NCI-H2029 (cell line): Measurements from ENCODE around the gene ZNF438.

Experiments used
- DNase-seq: peaks from one replicate; lab custom pipeline; 2025; lab: John Stamatoyannopoulos, UW

Gene ZNF438

DNA sequence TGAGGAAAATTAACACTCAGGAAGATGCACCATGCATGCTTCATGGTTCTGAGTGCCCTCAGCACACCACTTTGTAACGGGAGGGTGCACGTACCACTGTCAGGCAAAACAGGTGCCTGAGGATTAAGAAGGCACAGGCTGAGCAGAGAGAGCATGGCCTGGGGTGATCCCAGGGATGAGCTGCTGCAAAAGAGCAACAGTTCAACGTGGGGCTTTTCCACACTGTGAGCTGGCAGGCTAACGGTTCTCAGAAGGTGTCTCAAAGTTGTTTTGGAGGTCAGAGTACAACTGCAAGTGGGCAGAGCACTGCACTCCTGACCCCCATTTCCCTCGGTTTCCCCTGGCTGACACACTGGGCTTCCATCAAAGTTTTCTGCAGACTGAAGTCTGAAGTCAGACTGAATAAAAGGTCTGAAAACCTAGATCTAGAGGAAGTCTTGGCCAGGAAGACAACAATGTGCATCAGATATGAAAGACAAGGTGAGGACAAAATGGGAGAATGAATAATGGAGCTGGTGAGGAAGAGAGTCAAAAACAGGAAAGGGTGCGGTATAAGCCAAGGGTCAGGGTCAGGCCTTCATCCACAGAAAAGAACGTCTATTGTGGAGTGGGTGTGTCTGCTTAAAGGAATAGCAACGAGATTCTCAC is 20.5 kb downstream of the ZNF438 start:
- DNase-seq = no peak

DNA sequence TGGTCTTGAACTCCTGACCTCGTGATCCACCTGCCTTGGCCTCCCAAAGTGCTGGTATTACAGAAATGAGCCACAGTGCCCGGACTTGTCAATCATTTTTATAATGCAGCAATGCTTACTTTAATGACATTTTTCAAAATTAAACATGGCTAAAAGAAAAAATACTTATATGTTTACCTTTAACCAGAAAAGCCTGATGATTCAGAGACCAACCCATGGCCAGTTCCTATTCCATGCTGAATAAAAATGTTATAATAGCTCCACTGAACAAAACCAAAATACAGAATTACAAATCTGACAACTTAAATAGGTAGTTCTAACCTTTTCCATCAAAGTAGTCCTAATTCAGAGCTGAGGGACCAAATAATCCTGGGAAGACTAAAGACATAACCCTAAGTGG is 21.6 kb downstream of the ZNF438 start:
- DNase-seq = no peak

DNA sequence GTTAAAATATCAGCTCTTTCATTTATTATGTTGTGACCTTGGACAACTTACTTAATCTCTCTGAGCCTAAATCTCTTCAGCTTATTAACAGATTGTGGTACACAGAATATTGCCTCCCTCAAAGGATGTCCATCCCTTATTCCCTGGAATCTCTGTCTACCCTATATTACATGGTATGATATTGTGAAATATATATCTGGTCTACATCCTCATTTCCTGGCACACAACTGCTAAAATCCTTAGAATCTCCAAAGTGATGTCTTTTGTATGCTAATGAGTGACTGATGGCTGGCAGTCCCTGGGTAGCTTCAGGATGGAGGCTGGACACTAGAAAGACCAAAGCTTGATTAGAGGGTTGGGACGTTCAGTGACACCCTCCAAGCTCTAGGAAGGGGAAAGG is 25.8 kb downstream of the ZNF438 start:
- DNase-seq = no peak

DNA sequence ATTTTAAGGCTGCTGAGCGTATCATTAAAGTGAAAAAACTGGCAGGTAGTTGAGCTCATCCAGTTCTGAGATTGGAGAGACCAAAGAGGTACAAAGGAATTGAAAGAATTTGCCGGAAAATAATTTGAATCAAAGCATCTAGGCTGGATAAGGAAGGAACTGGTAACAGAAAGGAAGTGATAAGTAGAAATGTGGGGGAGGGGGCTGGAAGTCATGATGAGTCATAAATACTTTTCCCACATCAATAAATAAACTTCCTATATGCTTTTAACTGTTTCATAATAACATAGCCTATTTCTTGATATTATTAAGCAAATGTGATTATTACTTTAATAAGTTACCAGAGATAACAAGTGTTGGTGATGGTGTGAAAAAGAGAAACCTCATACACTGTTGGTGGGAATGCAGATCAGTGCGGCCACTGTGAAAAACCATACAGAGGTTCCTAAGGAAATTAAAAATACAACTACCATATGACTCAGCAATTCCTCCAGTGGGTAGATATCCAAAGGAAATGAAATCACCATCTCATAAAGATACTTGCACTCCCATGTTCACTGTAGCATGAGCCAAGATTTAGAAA is 27.0 kb downstream of the ZNF438 start:
- DNase-seq = no peak

DNA sequence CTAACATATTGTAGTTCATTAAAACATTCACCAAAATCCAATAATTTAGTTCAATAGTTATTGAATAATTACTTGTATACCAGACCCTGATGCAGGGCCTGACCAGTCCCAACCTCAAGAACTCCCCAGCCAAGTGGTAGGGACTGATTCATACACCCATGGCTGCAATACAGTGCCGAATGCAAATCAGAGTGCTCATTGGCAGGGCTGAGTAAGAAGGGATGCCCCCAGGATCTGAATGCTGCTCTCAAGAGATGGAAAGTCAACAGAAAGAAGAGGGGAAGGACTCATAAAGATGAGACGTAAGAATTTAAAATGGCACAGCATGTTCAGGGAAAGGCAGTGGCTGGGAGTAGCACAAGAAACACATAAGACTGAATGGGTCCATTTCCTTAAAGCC is 29.9 kb downstream of the ZNF438 start:
- DNase-seq = no peak

DNA sequence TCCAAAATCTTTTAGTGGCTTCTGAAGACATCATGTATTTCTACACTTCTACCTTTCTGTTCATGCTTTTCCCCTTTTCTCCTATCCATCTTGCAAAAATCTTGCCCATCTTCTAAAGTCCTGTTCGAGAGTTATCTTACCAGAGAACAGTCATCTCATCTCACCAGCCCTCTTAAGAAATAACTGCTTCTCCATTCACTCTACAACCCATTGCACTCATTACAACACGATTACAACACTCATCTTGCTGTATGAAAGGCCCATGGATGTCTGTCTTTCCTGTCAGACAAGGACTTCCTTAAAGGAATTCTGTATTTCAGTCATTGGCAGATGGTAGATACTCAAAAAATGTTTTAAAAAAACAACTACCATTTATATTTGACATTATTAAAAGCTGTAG is 30.8 kb downstream of the ZNF438 start:
- DNase-seq = no peak

DNA sequence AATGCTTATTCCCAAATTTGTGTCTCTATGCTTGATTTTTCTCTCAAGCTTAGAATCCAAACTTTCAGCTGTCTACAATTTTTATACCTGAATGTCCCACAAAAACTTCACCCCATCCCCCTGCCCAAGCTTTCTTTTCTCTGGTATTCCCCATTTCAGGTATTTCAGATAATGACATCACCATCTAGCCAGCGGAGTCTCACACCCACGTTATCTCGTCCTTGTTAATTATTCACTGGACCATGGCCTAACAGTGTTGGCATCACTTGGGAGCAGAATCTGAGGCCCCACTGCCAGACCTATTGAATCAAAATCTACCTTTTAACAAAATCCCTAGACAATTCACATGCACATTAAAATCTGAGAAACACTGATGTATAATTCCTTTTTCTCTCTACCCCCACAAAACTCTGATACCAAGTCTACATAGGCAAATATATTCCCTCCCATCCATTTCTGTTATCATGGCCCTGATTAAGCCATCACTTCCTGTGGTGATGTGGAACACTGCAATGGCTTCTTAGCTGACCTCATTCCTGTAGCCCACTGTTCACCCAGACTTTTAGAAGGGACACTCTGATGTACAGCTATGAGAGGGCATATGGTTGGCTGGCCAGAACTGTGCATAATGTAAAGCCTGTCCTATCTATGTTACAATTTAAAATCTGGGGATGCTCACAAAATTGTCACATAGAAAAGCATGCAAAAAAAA is 31.4 kb downstream of the ZNF438 start:
- no peak for DNase-seq

DNA sequence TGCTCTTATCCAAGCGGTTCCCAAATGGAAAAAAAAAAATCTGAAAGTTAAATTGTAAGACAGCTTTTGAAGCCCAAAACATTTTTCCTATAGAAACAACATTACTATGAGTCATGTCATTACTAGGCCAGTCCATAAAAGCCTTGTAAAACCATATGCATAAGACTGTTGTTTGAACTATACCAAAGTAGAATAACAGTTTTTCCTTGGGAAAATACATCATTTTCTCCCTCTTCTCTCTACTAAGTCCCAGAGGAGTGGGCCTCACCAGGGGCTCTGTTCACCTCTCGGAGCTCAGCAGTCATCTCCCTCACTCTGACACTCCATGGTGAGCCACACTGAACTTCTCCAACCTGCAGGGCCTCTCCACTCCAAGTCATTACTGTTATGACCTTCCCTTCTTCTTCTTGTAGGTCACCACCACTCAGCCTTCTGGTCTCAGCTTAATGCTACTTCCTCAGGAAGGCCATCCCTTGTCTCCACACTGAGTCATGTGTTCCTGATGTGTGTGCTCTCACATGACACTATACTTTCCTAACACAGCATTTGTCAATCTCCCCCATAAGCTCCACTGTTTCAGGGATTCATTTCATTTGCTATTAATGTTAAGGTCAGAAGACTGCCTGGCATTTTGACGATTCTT is 32.5 kb downstream of the ZNF438 start:
- no peak for DNase-seq

DNA sequence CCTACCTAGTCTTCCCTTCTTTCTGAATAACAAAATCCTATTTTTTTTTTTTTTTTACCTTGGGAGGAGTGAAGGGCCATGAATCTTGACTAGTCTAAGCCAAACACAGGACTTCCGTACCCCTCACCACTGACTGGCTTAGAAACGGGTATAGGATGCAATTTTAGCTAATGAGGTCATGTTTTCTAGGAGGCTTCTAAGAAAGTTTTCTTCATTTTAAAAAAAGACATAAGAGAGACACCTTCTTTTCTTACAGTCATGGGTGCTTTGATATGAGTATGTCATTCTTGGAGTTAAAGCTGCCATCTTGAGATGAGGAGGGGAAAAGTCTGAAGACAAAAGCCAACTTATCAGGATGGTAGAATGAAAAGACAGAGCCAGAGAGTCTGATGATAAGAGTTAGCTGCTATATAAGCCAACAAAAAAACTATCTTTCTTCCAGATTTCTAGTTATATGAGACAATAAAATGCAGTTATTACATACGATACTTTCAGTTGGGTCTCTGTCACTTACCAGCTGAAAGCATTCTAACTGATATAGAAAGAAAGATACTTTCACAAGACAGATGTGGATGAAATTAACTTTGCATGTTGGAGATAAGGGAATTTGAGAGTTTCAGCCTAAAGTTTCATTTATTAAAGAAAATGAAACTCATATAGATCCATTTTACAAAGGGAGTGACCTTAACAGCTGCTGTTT is 34.0 kb downstream of the ZNF438 start:
- DNase-seq = no peak

DNA sequence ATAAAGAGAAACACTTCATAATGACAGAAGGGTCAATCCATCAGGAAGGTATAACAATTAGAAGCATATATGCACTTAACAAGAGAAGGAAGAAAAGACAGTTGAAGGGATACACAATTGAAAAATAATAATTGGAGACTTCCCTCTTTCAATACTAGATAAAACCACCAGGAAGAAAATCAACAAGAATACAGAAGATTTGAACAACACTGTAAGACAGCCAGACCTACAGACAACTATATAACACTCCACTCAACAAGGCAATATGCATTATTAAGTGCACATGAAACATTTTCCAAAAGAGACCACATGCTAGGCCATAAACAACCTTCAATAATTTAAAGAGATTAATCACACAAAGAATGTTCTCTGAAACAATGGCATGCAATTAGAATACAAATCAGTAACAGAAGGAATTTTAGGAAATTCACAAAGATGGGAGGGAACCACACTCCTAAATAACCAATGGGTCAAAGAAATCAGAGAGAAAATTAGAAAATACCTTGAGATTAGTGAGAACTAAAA is 35.1 kb downstream of the ZNF438 start:
- no peak for DNase-seq

DNA sequence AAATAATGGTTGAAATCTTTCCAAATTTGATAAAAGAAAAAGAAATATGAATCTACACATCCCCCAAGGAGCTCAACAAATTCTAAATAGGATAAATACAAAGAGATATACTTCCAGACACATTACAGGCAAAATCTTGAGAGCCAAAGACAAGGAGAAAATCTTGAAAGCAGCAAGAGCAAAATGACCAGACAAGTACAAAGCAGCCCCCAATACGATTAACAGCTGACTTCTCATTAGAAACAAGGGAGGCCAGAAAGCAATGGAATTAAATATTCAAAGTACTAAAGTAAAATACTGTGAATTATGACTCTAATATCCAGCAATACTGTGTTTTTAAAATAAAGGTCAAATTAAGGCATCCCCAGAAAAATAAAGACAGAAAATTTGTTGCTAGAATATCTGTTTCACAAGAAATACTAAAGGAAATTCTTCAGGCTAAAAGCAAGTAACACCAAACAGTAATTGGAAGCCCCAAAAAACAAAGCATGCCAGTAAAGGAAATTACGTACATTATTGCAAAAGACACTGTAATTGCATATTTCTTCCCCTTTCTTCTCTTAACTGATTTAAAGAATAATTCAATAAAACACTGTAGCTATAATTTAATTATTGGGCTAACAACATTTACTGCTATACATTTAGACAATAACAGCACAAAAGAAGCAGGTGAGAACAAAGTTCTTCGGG is 36.4 kb downstream of the ZNF438 start:
- no peak for DNase-seq

DNA sequence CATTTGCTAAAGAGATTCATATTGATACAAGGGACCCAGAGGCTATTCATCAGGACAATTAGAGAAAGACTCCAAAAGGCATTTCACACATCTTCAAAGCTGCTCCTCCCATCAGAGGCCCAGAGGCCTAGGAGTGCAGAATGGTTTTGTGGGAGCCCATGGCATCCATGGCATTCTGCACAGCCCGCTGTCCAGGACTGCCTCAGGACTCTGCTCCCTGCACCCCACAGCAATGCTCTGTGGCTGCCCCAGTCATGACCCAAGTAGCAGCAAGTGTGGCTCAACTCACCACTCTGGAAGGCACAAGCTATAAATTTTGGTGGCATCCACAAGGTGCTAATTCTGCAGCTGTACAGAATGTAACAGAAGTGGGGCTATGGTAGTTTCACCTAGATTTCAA is 38.5 kb downstream of the ZNF438 start:
- no peak for DNase-seq

DNA sequence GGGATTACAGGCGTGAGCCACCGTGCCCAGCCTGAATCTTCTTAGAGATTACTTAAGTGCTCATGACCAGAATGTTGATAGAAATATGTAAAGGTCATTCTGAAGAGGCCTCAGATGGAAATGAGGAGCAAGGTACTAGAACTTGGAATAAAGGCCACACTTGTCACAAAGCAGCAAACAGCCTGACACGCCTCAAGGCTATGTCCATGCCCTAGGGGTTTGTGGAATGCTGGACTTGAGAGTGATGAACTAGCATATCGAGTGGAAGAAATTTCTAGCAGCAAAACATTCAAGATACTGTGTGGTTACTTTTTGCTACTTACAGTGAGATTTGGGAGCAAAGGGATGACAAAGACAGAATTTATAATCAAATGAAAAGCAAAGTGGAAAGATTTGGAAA is 39.0 kb downstream of the ZNF438 start:
- no peak for DNase-seq

DNA sequence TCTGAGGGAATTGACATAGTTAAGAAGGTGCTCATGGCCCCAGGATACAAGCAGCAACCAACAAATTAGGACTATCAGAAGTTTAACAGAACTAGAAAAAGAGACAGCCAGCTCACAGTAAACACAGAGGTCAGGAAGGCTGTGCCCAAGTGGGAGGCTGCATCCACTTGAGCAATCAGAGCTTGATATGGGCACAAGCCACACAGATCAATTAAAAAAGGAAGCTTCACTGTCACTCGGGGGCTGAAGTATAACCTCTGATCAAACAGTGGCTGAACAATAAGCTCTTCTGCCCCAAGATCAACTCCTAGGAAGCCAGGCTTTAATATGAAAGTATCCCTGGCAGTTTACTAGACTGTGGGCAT is 40.0 kb downstream of the ZNF438 start:
- no peak for DNase-seq

DNA sequence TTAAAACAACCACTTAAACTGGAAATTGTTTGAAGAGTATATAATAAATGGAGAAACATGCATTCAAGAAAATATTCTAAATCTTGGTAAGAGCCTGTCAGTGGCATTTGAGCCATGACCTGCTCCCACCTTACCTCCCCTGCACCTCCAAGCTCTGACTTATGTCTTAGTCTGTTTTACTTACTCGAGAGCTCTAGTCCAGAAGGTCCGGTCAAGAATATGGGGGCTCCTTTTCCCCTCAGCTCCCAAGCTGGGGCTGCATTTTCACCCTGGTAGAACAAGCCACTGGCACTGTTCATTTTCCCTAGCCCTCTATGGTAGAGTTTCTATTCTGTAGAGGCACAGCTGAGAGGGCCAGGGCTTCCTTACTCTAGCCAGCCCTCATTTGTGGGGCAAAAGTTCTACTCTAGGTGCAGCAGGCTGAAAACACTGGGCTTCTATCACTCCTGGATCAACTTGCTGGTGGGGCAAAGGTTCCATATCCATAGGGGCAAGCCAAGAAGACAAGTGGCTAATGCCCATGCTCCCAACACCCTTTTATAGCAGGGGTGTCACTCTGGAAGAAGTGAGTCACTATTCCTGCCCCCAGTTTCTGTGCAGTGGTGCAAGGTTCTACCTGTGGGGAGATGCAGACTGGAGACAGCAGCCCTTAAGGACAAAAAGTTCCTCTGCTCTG is 40.6 kb downstream of the ZNF438 start:
- DNase-seq = no peak

DNA sequence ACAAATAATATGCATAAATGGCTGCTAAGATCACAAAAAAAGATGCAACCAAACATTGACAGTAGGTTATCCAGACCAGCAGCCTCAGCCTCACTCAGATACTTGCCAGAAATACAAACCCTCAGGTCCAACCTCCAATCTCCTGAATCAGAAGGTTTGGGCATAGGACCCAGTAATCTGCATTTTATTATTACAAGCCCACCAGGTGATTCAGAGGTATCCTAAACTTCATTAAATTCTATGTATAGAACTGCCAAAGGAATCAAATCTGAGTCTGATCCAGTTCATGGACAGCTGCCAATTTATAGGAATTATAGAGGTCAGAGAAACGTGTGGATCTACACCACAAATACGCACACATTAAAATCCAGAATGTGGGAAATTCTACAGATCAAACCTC is 41.3 kb downstream of the ZNF438 start:
- no peak for DNase-seq

DNA sequence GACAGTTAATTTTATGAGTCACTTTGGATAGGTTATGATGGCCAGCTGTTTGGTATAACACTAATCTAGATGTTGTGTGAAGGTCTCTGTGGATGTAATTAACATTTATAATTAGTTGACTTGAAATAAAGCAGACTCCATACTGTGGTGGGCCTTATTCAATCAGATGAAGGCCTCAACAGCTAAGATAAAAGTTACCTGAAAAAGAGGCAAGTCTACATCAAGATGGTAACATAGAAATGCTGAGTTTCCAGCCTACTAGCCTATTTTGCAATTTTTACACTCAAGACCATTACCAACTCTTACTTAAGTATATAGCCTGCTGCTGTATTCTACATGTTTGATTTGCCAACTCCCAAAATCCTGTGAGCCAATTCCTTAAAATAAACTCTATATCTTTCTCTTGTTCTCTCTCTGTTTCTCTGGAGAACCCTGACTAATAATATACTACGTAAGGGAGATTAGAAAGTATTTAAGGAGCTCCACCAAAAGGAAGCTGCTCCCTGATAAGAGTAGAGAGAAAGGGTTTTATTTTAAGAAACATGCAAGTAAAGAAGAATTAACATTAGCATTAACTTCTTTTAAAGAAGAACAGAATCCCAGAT is 42.7 kb downstream of the ZNF438 start:
- no peak for DNase-seq

DNA sequence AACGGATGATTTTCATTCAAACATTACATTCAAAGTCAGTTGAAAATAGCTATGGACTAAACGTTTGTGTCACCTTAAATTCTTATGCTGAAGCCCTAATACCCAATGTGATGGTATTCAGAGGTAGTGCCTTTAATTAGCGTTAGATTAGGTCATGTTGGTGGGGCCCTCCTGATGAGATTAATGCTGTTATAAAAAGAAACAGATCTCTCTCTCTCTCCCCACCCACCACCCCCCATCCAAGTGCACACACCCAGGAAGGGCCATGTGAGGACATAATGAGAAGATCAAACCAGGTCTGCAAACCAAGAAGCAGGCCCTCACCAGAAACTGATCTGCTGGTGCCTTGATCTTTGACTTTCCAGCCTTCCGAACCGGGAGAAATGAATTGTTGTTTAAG is 44.2 kb downstream of the ZNF438 start:
- no peak for DNase-seq

DNA sequence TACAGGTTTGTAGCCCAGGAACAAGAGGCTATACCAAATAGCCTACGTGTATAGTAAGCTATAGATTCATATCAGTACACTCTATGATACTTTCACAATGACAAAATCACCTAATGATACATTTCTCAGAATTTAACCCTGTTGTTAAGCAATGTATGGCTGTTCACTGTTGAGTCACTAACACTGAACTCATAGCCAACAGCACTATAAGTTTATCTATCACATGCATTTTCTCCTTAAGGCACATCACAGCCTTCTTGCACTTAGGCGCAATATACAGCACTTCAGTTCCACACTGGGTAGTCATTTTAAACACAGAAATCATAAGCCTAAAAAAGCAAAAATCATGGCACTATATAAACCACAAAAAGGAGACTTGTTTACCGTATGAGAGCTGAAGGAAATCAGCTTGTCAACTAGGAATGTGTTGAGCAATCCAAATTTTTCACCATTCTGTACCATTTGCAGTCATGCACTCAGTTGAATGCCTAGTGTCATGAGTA is 45.6 kb downstream of the ZNF438 start:
- no peak for DNase-seq

DNA sequence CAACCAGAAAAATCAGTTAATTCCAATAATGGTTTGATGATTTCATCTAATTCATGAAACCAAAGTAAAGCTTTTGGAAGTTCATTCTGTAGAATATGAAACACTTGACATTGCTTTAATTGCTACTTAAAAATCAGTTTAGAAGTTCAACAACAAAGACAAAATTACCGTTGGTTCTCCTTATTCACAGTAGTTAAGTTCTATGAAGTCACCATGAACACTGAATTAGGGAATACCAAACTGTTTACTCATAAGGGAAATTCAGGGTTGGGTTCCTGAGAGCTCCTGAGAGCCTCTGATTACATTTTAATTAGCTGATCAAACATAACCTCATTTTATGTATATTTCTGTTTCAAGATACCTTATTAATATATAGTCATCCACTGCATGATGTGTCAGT is 46.2 kb downstream of the ZNF438 start:
- DNase-seq = no peak
